Tibial nerve (tissue), 4 donors: ENCODE data around the gene ZFPM1. TPM values are rescaled to one million over a fixed set of nuclear protein-coding genes. Genes with fewer than 3 reads are reported as not detected.

Experiments used
- DNase-seq, 2 donors: peaks; one replicate each; pipeline ENCODE4 v3.0.0-alpha.2; 2019; ENCODE audit warnings: low spot score in 2 of 2
- H3K27ac ChIP-seq, 4 donors: fragments of 200-600 bp; sonication (generic) in 3 of 4; one replicate each; pipeline ENCODE4 v1.5.1; 2017 to 2019; ENCODE audit warnings: mild to moderate bottlenecking in 1 of 4
- H3K27me3 ChIP-seq, 2 donors: fragments of 200-600 bp; sonication (generic) in 1 of 2; one replicate each; pipeline versions ENCODE4 v1.5.1 to v1.6.0; 2017 to 2019
- H3K36me3 ChIP-seq, 3 donors: fragments of 200-600 bp; sonication (generic); one replicate each; pipeline ENCODE4 v1.5.1; 2018 to 2019
- H3K4me1 ChIP-seq, 4 donors: fragments of 200-600 bp; sonication (generic) in 3 of 4; one replicate each; pipeline ENCODE4 v1.5.1; 2017 to 2019
- H3K4me3 ChIP-seq, 4 donors: fragments of 200-600 bp; sonication (generic) in 3 of 4; one replicate each; pipeline ENCODE4 v1.5.1; 2017 to 2019; ENCODE audit warnings: mild to moderate bottlenecking in 1 of 4, moderate library complexity in 1 of 4
- H3K9me3 ChIP-seq, 4 donors: fragments of 200-600 bp; sonication (generic) in 3 of 4; one replicate each; pipeline ENCODE4 v1.5.1; 2017 to 2019
- EP300 ChIP-seq, 2 donors: sonication (generic); formaldehyde crosslinking; IDR thresholded peaks; one replicate each; pipeline ENCODE4 v1.6.1; 2017; ENCODE audit warnings: antibody characterized with exemption in 2 of 2, mild to moderate bottlenecking in 1 of 2
- POLR2A ChIP-seq, 2 donors: fragments of 450-650 bp; IDR thresholded peaks; one replicate each; pipeline ENCODE4 v1.6.1; 2017; ENCODE audit warnings: antibody characterized with exemption in 2 of 2, mild to moderate bottlenecking in 2 of 2, moderate library complexity in 2 of 2
- WGBS, 2 donors: methylation state at CpG; one replicate each; pipeline ENCODE4 v1.1.5; 2018; 5-methylcytosine and 5-hydroxymethylcytosine counted together
- total RNA-seq, 4 donors: library from RNA; depleted of rRNA; stranded (reverse); fragments of >200 nt; gene quantifications; one replicate each; pipeline ENCODE4 v1.1.0, GENCODE V29; 2016
- TF ChIP-seq, protein P1 (sequence below), 5 experiments: fragments of 200-600 bp in 3 of 5; fragments of 450-650 bp in 2 of 5; sonication (generic) in 3 of 5; IDR thresholded peaks; one replicate each; pipeline ENCODE4 v1.5.1; 2016 to 2019; ENCODE audit warnings: antibody characterized with exemption in 5 of 5, mild to moderate bottlenecking in 3 of 5, moderate library complexity in 2 of 5

ZFPM1 gene
- total RNA-seq, 4 donors from 2014 or later: 0.44 to 1.2 (median 0.71) TPM

DNA sequence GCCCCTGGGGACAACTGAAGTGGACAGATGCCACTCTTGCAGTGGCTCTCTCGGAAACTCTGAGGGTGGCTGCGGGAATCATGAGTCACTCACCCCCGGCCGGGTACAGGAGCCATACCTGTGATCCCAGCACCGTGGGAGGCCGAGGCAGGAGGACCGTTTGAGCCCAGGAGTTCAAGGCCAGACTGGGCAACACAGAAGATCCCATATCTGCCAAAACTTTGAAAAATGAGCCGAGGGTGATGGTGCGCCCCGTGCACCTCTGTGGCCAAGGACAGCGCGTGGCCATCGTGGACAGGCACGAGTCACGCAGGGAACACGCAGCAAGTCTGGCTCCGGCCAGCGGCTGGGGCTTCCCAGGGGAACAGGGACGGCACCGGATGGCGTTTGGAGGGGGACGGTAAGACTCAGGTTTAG, 75.8 kb downstream of the ZFPM1 start:
- Histone ChIP-seq H3K4me1 (peaks cover 0 to 66% (median 11%) of the 10 kb centered on the region in 4 donors), H3K36me3 (peaks cover 0 to 21% (median 0%) of the 10 kb centered on the region in 3 donors), H3K27me3 (peaks cover 0 to 13% of the 10 kb centered on the region in 2 donors), H3K9me3 (no peaks in the 10 kb centered on the region), H3K4me3 (no peak overlapping the region), H3K27ac (no peak overlapping the region)
- DNase-seq: no peak
- WGBS, 2 donors: 84 to 89% methylated on average over 22 of the region's 22 CpGs
- TF ChIP-seq POLR2A (IDR thresholded peaks at IDR 0.05) (no peak), EP300 (IDR thresholded peaks at IDR 0.05) (no peak)
- TF ChIP-seq, protein P1, sequence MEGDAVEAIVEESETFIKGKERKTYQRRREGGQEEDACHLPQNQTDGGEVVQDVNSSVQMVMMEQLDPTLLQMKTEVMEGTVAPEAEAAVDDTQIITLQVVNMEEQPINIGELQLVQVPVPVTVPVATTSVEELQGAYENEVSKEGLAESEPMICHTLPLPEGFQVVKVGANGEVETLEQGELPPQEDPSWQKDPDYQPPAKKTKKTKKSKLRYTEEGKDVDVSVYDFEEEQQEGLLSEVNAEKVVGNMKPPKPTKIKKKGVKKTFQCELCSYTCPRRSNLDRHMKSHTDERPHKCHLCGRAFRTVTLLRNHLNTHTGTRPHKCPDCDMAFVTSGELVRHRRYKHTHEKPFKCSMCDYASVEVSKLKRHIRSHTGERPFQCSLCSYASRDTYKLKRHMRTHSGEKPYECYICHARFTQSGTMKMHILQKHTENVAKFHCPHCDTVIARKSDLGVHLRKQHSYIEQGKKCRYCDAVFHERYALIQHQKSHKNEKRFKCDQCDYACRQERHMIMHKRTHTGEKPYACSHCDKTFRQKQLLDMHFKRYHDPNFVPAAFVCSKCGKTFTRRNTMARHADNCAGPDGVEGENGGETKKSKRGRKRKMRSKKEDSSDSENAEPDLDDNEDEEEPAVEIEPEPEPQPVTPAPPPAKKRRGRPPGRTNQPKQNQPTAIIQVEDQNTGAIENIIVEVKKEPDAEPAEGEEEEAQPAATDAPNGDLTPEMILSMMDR (IDR thresholded peaks at IDR 0.05): no peak

DNA sequence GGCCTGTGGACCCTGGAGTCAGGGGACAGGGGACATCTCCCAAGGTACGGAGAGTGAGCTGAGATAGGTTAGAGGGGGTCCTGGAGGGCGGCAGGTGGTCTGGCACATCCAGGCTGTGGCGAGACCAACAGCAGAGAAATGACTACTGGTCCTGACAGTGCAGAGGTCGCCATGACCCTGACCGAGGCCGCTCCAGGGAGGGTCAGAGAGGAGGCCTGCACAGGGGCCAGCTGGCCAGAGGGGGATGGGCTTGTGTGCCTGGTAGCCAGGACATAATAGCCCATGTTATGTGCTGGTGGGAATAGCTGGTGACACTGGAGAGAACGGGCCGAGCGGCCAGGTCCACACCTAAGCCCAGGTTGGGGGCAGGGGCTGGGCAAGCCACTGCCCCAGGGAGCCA, 76.5 kb downstream of the ZFPM1 start:
- Histone ChIP-seq H3K4me1 (peaks cover 0 to 59% (median 11%) of the 10 kb centered on the region in 4 donors), H3K27ac (no peak overlapping the region), H3K27me3 (peaks cover 0 to 6% of the 10 kb centered on the region in 2 donors), H3K9me3 (no peaks in the 10 kb centered on the region), H3K36me3 (peaks cover 0 to 21% (median 0%) of the 10 kb centered on the region in 3 donors), H3K4me3 (no peak overlapping the region)
- no peak for DNase-seq
- WGBS, 2 donors: 80 to 81% methylated on average over 9 of the region's 9 CpGs
- no peak for TF ChIP-seq EP300 (IDR thresholded peaks at IDR 0.05)

DNA sequence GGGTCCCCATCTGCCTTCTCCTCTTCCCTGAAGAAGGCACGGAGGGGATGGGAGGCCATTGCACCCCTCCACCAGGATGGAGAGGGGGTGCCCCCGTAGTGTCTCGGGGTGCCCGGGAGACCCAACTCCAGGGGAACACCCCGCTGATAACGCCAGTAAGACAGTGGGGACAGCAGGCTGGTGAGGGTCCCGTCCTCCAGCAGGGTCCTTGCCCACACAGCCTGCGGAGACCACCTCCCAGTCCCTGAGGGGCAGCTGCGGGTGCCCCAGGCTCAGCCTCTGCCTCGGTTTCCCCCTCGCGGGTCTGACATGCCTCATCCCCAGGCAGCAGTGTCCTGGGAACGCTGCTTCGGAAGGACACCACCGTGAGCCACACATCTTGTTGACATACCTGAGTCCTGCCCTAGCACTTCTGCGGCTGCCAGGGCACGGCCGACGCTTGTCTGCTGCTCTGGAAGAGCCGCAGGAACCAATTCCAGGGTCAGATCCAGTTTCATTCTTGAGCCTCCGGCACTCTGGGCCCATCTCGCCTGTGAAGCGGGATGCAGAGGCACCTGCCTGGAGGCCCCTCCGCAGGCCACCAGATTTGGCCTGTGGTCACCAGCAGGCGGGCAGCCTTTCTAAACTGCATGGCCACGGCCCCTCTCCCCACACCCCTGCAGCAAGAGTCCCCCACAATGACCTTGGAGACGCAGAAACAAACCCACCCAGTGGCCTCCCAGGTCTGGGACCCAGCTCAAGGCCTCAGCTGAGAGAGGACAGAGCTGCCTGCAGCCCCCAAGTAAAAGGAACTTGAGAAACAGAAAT, 77.2 kb downstream of the ZFPM1 start:
- H3K4me3 ChIP-seq: no peak overlapping the region
- peaks cover 0 to 23% (median 0%) of the 10 kb centered on the region in 3 donors for H3K36me3 ChIP-seq
- peaks cover 0 to 58% (median 16%) of the 10 kb centered on the region in 4 donors for H3K4me1 ChIP-seq
- no peaks in the 10 kb centered on the region for H3K27me3 ChIP-seq
- no peak for TF ChIP-seq EP300 (IDR thresholded peaks at IDR 0.05)
- TF ChIP-seq, protein P1 (IDR thresholded peaks at IDR 0.05): no peak
- no peak for TF ChIP-seq POLR2A (IDR thresholded peaks at IDR 0.05)
- no peak for DNase-seq
- H3K9me3 ChIP-seq: no peaks in the 10 kb centered on the region
- no peak overlapping the region for H3K27ac ChIP-seq
- WGBS, 2 donors: 83 to 89% methylated on average over 26 to 27 of the region's 27 CpGs

DNA sequence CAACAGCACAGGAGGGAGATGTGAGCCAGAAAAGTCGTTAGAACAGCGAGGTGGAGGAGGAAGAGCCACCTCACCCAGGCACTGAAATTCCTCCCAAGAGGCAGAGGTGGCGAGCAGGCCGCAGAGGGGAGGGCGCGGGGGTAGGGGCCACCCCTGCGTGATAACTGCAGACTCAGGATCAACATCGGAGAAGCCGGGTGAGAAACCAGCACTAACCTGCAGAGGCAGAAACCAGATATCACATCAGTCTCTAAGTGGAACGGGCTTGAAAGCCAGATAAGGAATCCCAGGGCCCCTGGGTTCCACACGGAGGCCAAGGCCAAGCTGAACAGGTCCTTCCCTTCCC, 77.8 kb downstream of the ZFPM1 start:
- DNase-seq: no peak
- TF ChIP-seq, protein P1 (IDR thresholded peaks at IDR 0.05): no peak
- TF ChIP-seq EP300 (IDR thresholded peaks at IDR 0.05): no peak
- TF ChIP-seq POLR2A (IDR thresholded peaks at IDR 0.05): no peak
- 78% methylated on average over 11 of the region's 11 CpGs for WGBS, 2 donors
- Histone ChIP-seq H3K4me3 (no peak overlapping the region), H3K36me3 (peaks cover 0 to 28% (median 0%) of the 10 kb centered on the region in 3 donors), H3K27me3 (no peaks in the 10 kb centered on the region), H3K27ac (no peak overlapping the region), H3K9me3 (no peaks in the 10 kb centered on the region), H3K4me1 (peaks cover 0 to 58% (median 19%) of the 10 kb centered on the region in 4 donors)

DNA sequence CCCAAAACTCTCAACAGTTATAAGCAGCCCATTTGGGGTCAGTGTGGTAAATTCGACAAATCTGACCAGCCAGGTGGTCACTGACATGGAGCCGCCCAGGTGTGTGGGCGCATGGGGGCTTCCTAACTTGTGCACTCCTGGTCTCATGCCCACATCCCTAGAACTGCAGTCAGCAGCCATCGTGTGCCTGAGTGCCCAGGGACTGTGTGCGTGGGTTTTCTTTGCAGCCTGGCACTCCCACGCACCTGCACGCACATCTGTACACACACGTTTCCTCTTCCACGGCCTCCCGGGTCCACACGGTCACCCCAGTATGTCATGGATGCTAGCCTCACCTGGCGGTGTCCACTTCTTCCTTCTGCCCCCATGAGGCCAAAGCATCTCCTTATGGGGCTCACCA, 78.3 kb downstream of the ZFPM1 start:
- 86 to 87% methylated on average over 11 to 12 of the region's 12 CpGs for WGBS, 2 donors
- no peak for DNase-seq
- Histone ChIP-seq H3K27me3 (no peaks in the 10 kb centered on the region), H3K27ac (no peak overlapping the region), H3K9me3 (no peaks in the 10 kb centered on the region), H3K4me1 (peaks cover 0 to 57% (median 19%) of the 10 kb centered on the region in 4 donors), H3K36me3 (peaks cover 0 to 28% (median 0%) of the 10 kb centered on the region in 3 donors), H3K4me3 (no peak overlapping the region)
- TF ChIP-seq EP300 (IDR thresholded peaks at IDR 0.05): no peak
- no peak for TF ChIP-seq POLR2A (IDR thresholded peaks at IDR 0.05)

DNA sequence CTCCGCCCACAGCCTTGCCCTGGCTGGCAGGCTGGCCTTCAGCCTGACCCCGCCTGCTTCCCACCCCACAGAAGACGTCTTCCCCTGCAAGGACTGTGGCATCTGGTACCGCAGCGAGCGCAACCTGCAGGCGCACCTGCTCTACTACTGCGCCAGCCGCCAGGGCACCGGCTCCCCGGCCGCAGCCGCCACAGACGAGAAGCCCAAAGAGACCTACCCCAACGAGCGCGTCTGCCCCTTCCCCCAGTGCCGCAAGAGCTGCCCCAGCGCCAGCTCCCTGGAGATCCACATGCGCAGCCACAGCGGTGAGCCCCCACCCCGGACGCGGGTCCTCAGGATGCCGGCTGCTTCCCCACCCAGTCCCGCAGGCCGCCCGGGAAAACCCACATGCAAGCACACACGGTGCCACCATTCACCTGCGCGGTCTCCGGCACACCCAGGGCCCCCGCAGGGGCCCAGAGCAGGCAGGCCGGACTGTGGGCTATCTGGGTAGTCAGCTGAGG, 78.9 kb downstream of the ZFPM1 start:
- H3K36me3 ChIP-seq: peaks cover 0 to 28% (median 0%) of the 10 kb centered on the region in 3 donors
- TF ChIP-seq EP300 (IDR thresholded peaks at IDR 0.05) (no peak), POLR2A (IDR thresholded peaks at IDR 0.05) (no peak)
- TF ChIP-seq, protein P1 (IDR thresholded peaks at IDR 0.05): no peak
- no peak overlapping the region for H3K27ac ChIP-seq
- DNase-seq: no peak
- H3K4me3 ChIP-seq: no peak overlapping the region
- peaks cover 0 to 51% (median 16%) of the 10 kb centered on the region in 4 donors for H3K4me1 ChIP-seq
- no peaks in the 10 kb centered on the region for H3K9me3 ChIP-seq
- WGBS, 2 donors: 88 to 89% methylated on average over 29 to 31 of the region's 34 CpGs
- no peaks in the 10 kb centered on the region for H3K27me3 ChIP-seq
